DMS153 treated with DMSO at 0.1 percent for 48 hours (cell line): ENCODE results near the gene LCE3D.
A peak's percentile ranks its signal among the peaks of the same experiment; 100 is the strongest.
"Not testable (repeated sequence)": the region's sequence is repeated elsewhere in the genome, so short reads cannot be mapped to it uniquely, and the experiment has no call there.

ENCODE experiments used
- DNase-seq: peaks from one replicate; lab custom pipeline; 2025; ENCODE audit not compliant: unreplicated experiment; lab: John Stamatoyannopoulos, UW

The LCE3D gene, protein sequence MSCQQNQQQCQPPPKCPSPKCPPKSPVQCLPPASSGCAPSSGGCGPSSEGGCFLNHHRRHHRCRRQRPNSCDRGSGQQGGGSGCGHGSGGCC

DNA sequence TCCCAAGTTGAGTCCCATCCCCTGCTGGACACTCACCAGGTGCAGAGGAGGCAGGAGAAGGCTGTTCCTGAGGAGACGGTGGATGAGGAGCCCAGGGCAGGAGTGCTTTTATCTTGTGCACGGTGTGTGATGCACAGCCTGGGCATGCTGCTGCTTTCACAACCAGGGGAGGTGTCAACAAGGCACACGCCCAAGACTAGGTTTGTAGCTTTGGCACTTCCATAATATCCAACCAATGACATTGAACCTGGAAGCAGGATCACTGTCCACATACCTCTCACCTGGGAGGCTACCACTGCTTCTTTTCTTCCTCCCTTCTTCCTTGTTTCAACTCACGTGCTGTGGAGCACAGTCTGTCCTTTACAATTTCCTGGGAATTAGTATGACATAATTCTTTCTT, at the start of gene LCE3D:
Gene LCE3D (minus strand): TSS at position 84 of the 400 bp plus-strand sequence. CDS start 580 bp downstream, outside the sequence.
- DNase-seq = no peak

DNA sequence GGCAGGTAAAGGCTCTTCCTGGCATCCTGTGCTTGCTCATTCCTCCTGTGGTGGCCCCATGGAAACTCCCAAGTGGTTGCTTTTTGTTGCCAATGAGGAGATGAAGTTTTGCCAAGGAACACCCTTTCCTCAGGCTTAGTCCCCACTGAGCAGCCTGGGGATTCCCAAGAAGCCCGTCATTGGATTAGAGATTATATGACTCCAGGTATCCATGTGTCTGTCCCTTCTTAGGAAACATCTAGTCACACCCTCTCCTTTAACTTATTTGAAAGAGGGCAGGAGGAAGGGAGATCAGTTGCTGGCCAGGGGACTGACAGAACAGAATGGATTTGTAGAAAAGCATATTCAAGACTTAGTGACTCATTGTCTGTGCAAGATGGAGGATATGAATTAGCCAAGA, 46.4 kb upstream of the LCE3D start:
- DNase-seq = no peak

DNA sequence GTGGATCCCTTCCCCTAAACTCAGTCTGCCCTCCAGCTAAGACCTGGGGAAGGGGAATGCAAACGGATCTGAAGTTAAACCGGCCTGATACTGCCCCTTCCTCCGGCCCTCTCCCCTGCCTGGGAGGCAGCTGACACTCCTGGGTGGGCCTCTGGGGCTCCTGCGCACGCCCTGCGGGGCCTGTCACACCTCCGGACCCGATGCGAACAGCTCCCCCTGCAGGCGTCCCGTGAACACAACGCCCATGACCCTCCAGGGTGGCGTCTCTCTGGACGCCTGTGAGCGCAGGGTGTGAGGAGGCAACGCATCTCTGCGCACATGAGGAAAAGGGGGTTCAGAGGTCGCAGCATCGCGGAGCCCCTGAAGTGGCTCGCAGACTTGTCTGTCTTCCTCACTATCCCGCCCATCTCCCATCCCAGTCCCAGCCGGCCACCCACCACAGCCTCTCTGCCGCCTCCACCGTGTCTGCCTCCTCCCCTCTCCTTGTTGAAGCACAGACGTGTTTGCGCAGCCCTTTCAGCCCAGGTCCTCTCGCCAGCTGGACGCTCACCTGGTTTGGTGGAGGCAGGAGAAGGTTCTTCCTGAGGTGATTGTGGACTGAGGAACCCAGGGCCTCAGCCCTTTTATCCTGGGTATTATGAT, 43.0 kb upstream of the LCE3D start:
- no peak for DNase-seq

- DNase-seq = no peak
Measured at GRCh38 chr1:152622803-152623202, 42.5 kb upstream of the LCE3D start, which contains the start of gene LCE3A. TSS of gene LCE3A (minus strand) at chr1:152623103. CDS start at chr1:152623103, 0 bp downstream.

DNA sequence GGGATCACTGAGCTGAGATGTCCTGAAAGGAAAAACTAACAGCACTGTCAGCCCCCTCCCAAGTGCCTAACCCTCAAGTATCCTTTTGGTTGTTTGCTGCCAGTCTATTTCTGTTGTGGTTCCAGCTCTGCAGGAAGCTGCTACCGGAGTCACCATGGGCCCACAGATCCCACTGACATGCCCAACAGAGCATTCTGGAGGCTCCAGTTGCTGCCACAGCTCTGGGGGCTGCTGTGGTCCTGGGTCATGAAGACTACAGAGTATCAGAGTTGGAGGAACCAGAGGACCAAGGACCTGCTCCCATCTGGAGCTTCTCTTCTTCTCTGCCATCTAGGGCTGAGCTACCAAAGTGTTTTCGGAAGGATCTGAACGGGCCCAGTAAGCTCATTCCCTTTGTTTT, 41.7 kb upstream of the LCE3D start:
- no peak for DNase-seq

DNA sequence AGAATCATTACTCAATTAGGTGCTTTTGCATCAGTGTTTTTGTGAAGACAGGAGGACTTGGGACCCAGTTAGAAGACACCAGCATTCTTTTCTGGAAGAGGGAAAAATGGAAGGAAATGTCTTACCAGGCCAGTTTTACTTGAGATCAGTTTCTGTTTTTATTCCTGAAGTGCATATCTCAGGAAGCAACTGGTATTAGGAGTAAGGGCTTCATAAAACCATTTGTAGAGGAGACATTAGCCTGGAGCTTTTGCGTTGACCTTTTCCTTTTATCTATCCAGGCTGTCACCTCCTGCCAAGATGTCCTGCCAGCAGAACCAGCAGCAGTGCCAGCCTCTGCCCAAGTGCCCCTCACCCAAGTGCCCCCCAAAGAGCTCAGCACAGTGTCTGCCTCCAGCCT, 33.2 kb upstream of the LCE3D start, which contains the start of gene LCE3B:
Gene LCE3B (plus strand): TSS at position 301 of the 400 bp plus-strand sequence. CDS start 0 bp downstream, at position 301.
- no peak for DNase-seq

GRCh38 chr1:152599934-152600333, 19.6 kb upstream of the LCE3D start, which contains the start of gene LCE3C:
TSS of gene LCE3C (plus strand) at chr1:152600234. CDS start at chr1:152600732, 498 bp downstream.
- DNase-seq = no peak

DNA sequence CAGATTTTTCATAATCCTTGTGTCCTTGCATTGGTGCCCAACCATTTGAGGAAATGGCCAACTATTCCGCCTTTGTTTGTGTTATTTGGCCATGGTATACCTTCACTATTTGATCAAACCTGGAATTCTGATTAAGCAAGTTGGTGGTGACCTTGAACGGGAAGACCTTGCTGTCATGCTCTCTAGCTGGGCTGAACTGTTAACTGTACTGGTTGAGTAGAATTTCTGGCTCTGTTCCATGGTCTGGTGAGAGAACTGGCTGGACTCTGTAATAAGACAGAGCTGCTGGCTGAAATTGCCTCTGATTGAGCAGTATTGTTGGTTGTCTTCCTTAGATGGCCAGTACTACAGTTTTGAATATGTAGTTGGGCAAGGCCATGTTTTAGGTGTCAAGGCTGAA, 16.7 kb upstream of the LCE3D start:
- no peak for DNase-seq

DNA sequence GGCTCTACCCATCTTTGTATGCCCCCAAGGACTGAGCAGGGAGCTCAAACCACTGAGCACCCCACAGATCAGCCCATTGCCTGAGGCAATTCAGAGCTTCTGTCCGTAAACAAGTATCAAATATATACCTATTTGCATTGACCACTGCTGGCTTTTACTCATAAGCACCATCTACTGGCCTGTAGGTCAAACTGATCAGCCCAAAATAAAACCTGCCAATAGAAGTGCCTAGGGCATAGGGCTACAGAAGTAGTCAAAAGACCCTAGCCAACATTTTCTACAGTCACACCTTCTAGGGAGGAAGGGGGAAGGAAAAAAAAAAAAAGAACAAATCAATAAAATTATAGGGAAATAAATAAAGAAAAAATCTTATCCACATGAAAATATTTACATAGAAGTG, 5.3 kb upstream of the LCE3D start:
- no peak for DNase-seq

- no peak for DNase-seq
Measured at GRCh38 chr1:152582647-152583046, 2.3 kb upstream of the LCE3D start.

- DNase-seq = not testable (repeated sequence)
Measured at GRCh38 chr1:152579526-152579925, 790 bp downstream of the LCE3D start.

GRCh38 chr1:152577168-152577567, 3.1 kb downstream of the LCE3D start:
- no peak for DNase-seq

GRCh38 chr1:152566681-152567080, 13.6 kb downstream of the LCE3D start, which contains the start of gene LCE3E:
TSS of gene LCE3E (minus strand) at chr1:152566780. CDS start at chr1:152566208, 572 bp downstream.
- DNase-seq = no peak

- DNase-seq = no peak
Measured at GRCh38 chr1:152565535-152566215, 14.6 kb downstream of the LCE3D start.

GRCh38 chr1:152565115-152565514, 15.2 kb downstream of the LCE3D start:
- DNase-seq = no peak

GRCh38 chr1:152548358-152548757, 32.0 kb downstream of the LCE3D start:
- not testable (repeated sequence) for DNase-seq

DNA sequence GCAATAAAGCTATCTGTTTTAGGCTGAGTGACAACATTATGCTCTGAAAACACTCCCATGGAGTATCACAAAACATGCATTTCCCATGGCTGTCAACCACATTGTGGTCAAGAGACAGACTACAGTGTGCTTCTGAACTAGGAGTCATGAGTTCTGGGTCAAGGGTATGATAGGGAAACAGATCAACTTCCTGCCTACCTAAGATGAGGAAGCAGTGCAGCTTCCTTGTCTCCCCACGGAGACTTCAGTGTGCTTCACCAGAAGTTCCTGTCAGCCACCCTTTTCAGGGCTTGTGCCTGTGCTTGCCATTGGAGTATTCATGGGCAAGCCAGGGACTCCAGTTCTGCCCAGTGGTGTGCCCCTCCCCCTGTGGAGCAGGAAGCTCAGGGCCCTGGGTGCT, 33.6 kb downstream of the LCE3D start:
- no peak for DNase-seq

- no peak for DNase-seq
Measured at GRCh38 chr1:152543820-152544219, 36.5 kb downstream of the LCE3D start.

DNA sequence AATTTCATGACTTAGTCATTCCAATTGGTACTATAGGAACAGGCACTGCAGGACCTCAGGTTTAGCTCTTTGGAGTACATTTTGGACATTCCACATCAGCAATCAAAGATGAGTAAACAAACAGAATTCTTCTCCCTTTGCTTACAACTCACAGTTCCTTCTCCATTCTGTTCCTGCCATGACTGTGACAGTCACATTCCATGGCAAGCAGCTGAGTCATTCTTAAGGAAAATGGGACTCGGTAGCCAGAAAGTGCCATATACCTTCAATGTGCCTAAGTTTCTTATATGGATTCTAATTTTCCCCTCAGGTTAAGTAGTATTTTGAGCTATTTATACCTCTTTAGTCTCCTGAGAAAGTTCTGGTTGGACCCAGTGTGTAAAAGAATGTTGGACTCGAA, 40.4 kb downstream of the LCE3D start:
- no peak for DNase-seq

DNA sequence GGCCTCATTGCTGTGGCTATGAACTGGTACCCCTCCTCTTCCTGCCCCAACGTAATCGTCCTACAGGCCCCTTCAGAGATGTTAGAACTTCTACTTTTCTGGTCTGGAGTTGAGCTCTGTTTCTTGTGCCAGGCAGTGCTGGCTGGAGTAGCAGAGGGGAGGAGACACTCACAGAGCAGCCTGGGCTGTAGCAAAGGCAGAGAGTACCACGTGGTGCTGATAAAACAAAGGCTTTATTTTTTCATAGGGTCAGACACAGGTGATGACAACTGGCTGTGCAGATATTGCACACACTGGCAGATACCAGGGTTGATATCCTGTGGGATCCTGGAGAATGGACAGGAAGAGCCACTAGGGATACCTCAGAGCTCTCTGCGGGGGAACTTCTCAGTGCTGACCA, 42.8 kb downstream of the LCE3D start:
- no peak for DNase-seq

DNA sequence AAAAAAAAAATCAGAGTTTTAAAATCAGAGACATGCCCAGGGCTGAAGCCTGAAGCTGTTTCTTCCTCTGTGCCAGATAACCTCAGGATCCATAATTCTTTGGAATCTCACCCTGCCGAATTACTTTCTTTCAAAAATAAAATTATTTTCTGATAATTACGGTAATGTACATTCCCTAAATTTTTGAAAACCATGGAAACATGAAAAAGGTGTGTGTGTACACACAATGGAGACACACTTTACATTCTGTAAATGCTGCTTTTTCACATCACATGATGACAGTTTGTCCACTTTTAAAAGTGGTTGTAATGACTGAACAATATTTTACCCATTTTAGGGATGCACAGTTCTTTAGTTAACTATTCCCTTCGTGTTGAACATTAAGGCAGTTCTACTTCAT, 44.5 kb downstream of the LCE3D start:
- DNase-seq = no peak

GRCh38 chr1:152533327-152533938, 46.9 kb downstream of the LCE3D start:
- DNase-seq = peak; percentile 35
